Measurements from ENCODE around the gene CCL11.

DNA sequence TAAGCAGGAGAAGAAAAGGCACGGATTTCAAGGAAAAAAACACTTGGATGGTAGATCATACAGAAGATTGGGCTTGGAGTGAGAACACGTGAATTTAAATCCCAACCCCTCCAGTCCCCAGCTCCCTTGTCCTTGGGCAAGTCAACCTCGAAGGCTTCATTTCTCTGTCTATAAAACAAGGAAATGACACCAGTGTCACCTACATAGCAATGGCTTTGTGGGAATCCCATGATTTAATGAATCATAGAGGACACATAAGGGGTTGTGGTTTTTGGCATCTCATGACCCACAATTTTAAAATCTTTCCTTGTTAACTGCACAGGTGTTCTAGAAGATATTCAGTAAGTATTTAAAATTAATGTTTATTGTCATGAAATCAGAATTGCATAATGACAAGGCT is 38.7 kb upstream of the CCL11 start:
- no peak for TF ChIP-seq POLR2AphosphoS5 (IDR thresholded peaks at IDR 0.05; ENCODE audit: low read depth, low read length)
- no peak for TF ChIP-seq TAF1 (IDR thresholded peaks at IDR 0.05; ENCODE audit: low read depth, low read length)
- TF ChIP-seq POLR2A (IDR thresholded peaks at IDR 0.05; ENCODE audit: low read depth, low read length): no peak
- TF ChIP-seq SPI1 (IDR thresholded peaks at IDR 0.05; ENCODE audit: low read depth, low read length): no peak

Data from GM12891 (cell line).